Endothelial cell of umbilical vein (primary cell): ENCODE results near the gene PPP4R4. TPM values are rescaled to one million over a fixed set of nuclear protein-coding genes. Genes with fewer than 3 reads are reported as not detected.

ENCODE experiments used
- BruUV-seq: library from RNA; stranded (reverse); fragments of 400-500 nt; replicated peaks from 2 replicates; lab custom pipeline; 2021; lab: Mats Ljungman, UMichigan
- CTCF ChIA-PET: fragments of 300-600, 350-600 bp; sonication (Branson Sonifier 250); formaldehyde crosslinking; loops from one replicate; lab custom pipeline; 2021; ENCODE audit warnings: antibody characterized with exemption, inconsistent platforms; lab: Charles Lee
- POLR2A ChIA-PET: fragments of 300-600, 350-600 bp; sonication (Branson Sonifier 250); formaldehyde crosslinking; loops from one replicate; lab custom pipeline; 2021; ENCODE audit warnings: antibody characterized with exemption, inconsistent platforms; lab: Charles Lee
- DNase-seq: peaks from one replicate; pipeline ENCODE4 v3.0.0-alpha.2; 2011; ENCODE audit warnings: low read depth, low spot score
- FAIRE-seq: peaks from 2 replicates; lab custom pipeline; 2011; peaks lifted over from hg19 to GRCh38; lab: Jason Lieb, UNC
- H2AFZ ChIP-seq: 2 replicates; pipeline ENCODE4 v1.6.0; 2012; ENCODE audit warnings: low read depth, low read length, control low read depth, inconsistent platforms
- H3K27ac ChIP-seq: 2 replicates; pipeline ENCODE4 v1.5.1; 2011; ENCODE audit warnings: low read depth, mild to moderate bottlenecking, control low read depth, low read length, moderate library complexity; ENCODE audit not compliant: insufficient read depth
- H3K27me3 ChIP-seq, 2 experiments: 2 replicates each; pipeline versions ENCODE4 v1.6.0 to v1.6.1; 2011; ENCODE audit warnings: low read length in 2 of 2, mixed read lengths in 1 of 2; ENCODE audit not compliant: control insufficient read depth in 2 of 2, insufficient read depth in 2 of 2
- H3K36me3 ChIP-seq, 2 experiments: 2 replicates in 1 of 2; 3 replicates in 1 of 2; pipeline ENCODE4 v1.5.1; 2011; ENCODE audit warnings: low read length in 2 of 2, mild to moderate bottlenecking in 1 of 2, moderate library complexity in 1 of 2; ENCODE audit not compliant: control insufficient read depth in 2 of 2, insufficient read depth in 2 of 2; ENCODE audit errors: extremely low read depth in 1 of 2
- H3K4me1 ChIP-seq: 3 replicates; pipeline ENCODE4 v1.5.1; 2011; ENCODE audit warnings: mild to moderate bottlenecking, low read length; ENCODE audit not compliant: control insufficient read depth, insufficient read depth; ENCODE audit errors: extremely low read depth
- H3K4me2 ChIP-seq: 2 replicates; pipeline ENCODE4 v1.6.1; 2011; ENCODE audit warnings: low read length, control low read depth, mixed read lengths; ENCODE audit not compliant: insufficient read depth
- H3K4me3 ChIP-seq, 3 experiments: fragments of 200-600 bp in 1 of 3; sonication (generic), shearing (Covaris generic) in 1 of 3; replicated peaks in 1 of 3; 2 replicates each; pipeline ENCODE4 v1.5.1; 2011 to 2016; ENCODE audit warnings: control low read depth in 3 of 3, low read length in 3 of 3, mild to moderate bottlenecking in 2 of 3, inconsistent platforms in 1 of 3, low read depth in 1 of 3, moderate library complexity in 1 of 3; ENCODE audit not compliant: insufficient read depth in 1 of 3
- H3K79me2 ChIP-seq: 2 replicates; pipeline ENCODE4 v1.6.0; 2012; ENCODE audit warnings: low read length, inconsistent platforms; ENCODE audit not compliant: control insufficient read depth, insufficient read depth
- H3K9ac ChIP-seq: replicated peaks from 2 replicates; pipeline ENCODE3; 2011; ENCODE audit warnings: low read length, control low read depth; ENCODE audit not compliant: insufficient read depth; ENCODE audit errors: extremely low read depth
- H3K9me1 ChIP-seq: replicated peaks from 3 replicates; pipeline ENCODE4 v1.6.0; 2011; ENCODE audit warnings: mild to moderate bottlenecking, low read length; ENCODE audit not compliant: control insufficient read depth, insufficient read depth; ENCODE audit errors: extremely low read depth
- H3K9me3 ChIP-seq: replicated peaks from 2 replicates; pipeline ENCODE4 v1.5.1; 2012; ENCODE audit warnings: low read length, inconsistent platforms; ENCODE audit not compliant: control insufficient read depth, insufficient read depth
- H4K20me1 ChIP-seq: replicated peaks from 2 replicates; pipeline ENCODE3; 2011; ENCODE audit warnings: mild to moderate bottlenecking, low read length; ENCODE audit not compliant: control insufficient read depth, insufficient read depth; ENCODE audit errors: extremely low read depth
- CTCF ChIP-seq, 2 donors: IDR thresholded peaks; 1 replicate in 1 of 2; 2 replicates in 1 of 2; pipeline ENCODE4 v1.5.1; 2011; ENCODE audit warnings: low read length in 2 of 2, mild to moderate bottlenecking in 2 of 2, moderate library complexity in 2 of 2, control low read depth in 1 of 2, inconsistent platforms in 1 of 2, low read depth in 1 of 2; ENCODE audit not compliant: insufficient read depth in 1 of 2; ENCODE audit errors: extremely low read depth in 1 of 2
- EZH2 ChIP-seq: IDR thresholded peaks from 2 replicates; pipeline ENCODE4 v1.6.1; 2012; ENCODE audit warnings: borderline replicate concordance, low read depth, mild to moderate bottlenecking, moderate library complexity, low read length, inconsistent platforms; ENCODE audit not compliant: severe bottlenecking
- FOS ChIP-seq: IDR thresholded peaks from 2 replicates; pipeline ENCODE4 v1.6.1; 2011; ENCODE audit warnings: mild to moderate bottlenecking, low read length, moderate library complexity, borderline replicate concordance; ENCODE audit not compliant: insufficient read depth
- GATA2 ChIP-seq: IDR thresholded peaks from 2 replicates; pipeline ENCODE4 v1.7.0; 2011; ENCODE audit warnings: low read depth, mild to moderate bottlenecking, moderate library complexity, mixed read lengths, low read length; ENCODE audit not compliant: insufficient read length, insufficient read depth
- JUN ChIP-seq: IDR thresholded peaks from 2 replicates; pipeline ENCODE4 v1.6.1; 2011; ENCODE audit warnings: borderline replicate concordance, low read depth; ENCODE audit not compliant: insufficient read length, insufficient read depth
- MAX ChIP-seq: IDR thresholded peaks from 2 replicates; pipeline ENCODE4 v1.6.1; 2011; ENCODE audit not compliant: insufficient read depth, insufficient read length
- MYC ChIP-seq: IDR thresholded peaks from one replicate; pipeline ENCODE4 v1.6.1; 2011; ENCODE audit warnings: mild to moderate bottlenecking, low read depth, low read length
- POLR2A ChIP-seq: IDR thresholded peaks from 2 replicates; pipeline ENCODE4 v1.6.1; 2012; ENCODE audit warnings: low read depth, mild to moderate bottlenecking, control low read depth, low read length
- POLR2AphosphoS5 ChIP-seq: IDR thresholded peaks from 2 replicates; pipeline ENCODE4 v1.6.1; 2012; ENCODE audit warnings: low read depth, mild to moderate bottlenecking, control low read depth, low read length, moderate library complexity; ENCODE audit not compliant: insufficient read depth
- dilution Hi-C: fragments of 300-500 bp; cut with MboI; formaldehyde crosslinking; loops from one replicate; pipeline ENCODE4 v1.15.0; 2019; ENCODE audit warnings: low sequenced_read_pairs; ENCODE audit not compliant: extremely low pct_ligation_motif_present
- intact Hi-C: fragments of 100-400 bp; cut with micrococcal nuclease; formaldehyde crosslinking; loops from one replicate; pipeline ENCODE4 v1.10.0; 2022
- polyA plus RNA-seq, 4 experiments: library from polyadenylated mRNA; depleted of rRNA in 3 of 4; stranded (reverse) in 3 of 4; unstranded in 1 of 4; fragments of >200 nt; gene quantifications; 2 replicates each; pipeline versions ENCODE4 v1.2.1 to v1.2.3, GENCODE V29; 2011 to 2012; ENCODE audit warnings: missing spikeins in 1 of 4
- total RNA-seq: library from RNA; stranded (reverse); gene quantifications from 2 replicates; pipeline ENCODE4 v1.2.3, GENCODE V29; 2021

Gene PPP4R4
- total and polyA plus RNA-seq, 2 donors (not counting 3 experiments of a cell fraction or from before 2014, with no cell fraction given): not detected

- Histone ChIP-seq H3K27ac (no peak overlapping the region), H3K4me2 (no peak overlapping the region), H3K79me2 (no peaks in the 10 kb centered on the region), H2AFZ (no peak overlapping the region), H3K9ac (no peak overlapping the region), H4K20me1 (no peaks in the 10 kb centered on the region), H3K36me3 (no peaks in the 10 kb centered on the region), H3K9me3 (no peaks in the 10 kb centered on the region), H3K4me3 (no peak overlapping the region), H3K9me1 (no peaks in the 10 kb centered on the region), H3K4me1 (no peaks in the 10 kb centered on the region), H3K27me3 (peaks cover 6 to 8% of the 10 kb centered on the region in 2 experiments)
- no peak for TF ChIP-seq POLR2AphosphoS5
- CTCF ChIA-PET: interaction anchor here (0.8 kb wide), 1 partner anchor 32 kb away, joined by 3 read pairs; no protein-coding TSS in a partner anchor
- DNase-seq (no peak), FAIRE-seq (no peak)
- dilution Hi-C loops: no loop called here
- no TSS peak for BruUV-seq
- POLR2A ChIA-PET: no interaction called here
- intact Hi-C loops: no loop called here
These were observed 13.1 kb upstream of the PPP4R4 start for GRCh38 chr14:94161058-94161457.

- no peak overlapping the region for H2AFZ ChIP-seq
- CTCF ChIA-PET: interaction anchor here (0.7 to 1.2 kb wide), 4 partner anchors 31 to 127 kb away, joined by 3 to 4 read pairs (median 3); no protein-coding TSS in a partner anchor
These were observed 12.1 kb upstream of the PPP4R4 start for GRCh38 chr14:94161981-94162380.

More at GRCh38 chr14:94161981-94162380, 12.1 kb upstream of the PPP4R4 start:
- Histone ChIP-seq H3K27ac (no peak overlapping the region), H3K79me2 (no peaks in the 10 kb centered on the region), H3K4me1 (no peaks in the 10 kb centered on the region), H4K20me1 (no peaks in the 10 kb centered on the region), H3K4me2 (no peak overlapping the region), H3K4me3 (no peak overlapping the region), H3K9me3 (no peaks in the 10 kb centered on the region), H3K9ac (no peak overlapping the region), H3K27me3 (peaks cover 6 to 8% of the 10 kb centered on the region in 2 experiments), H3K36me3 (no peaks in the 10 kb centered on the region), H3K9me1 (no peaks in the 10 kb centered on the region)
- intact Hi-C loops (no loop called here), dilution Hi-C loops (no loop called here)
- POLR2A ChIA-PET: no interaction called here
- no peak for TF ChIP-seq MYC
- no peak for TF ChIP-seq MAX
- no peak for TF ChIP-seq POLR2A
- no peak for TF ChIP-seq GATA2
- no peak for TF ChIP-seq CTCF (IDR thresholded peaks at IDR 0.05; ENCODE audit: extremely low read depth in 1 of 2, insufficient read depth in 1 of 2, low read depth in 1 of 2, low read length in 2 of 2)
- no peak for TF ChIP-seq JUN
- TF ChIP-seq FOS: no peak
- no peak for TF ChIP-seq EZH2
- TF ChIP-seq POLR2AphosphoS5: no peak
- no TSS peak for BruUV-seq
- DNase-seq (no peak), FAIRE-seq (no peak)
